ENCODE data around the gene CALHM1. TPM values are rescaled to one million over a fixed set of nuclear protein-coding genes. Genes with fewer than 3 reads are reported as not detected.
A peak's percentile ranks its signal among the peaks of the same experiment; 100 is the strongest.

The CALHM1 gene
- total and polyA plus RNA-seq, 10 donors: 0.04 to 0.52 (median 0.10) TPM; not detected in 7

DNA sequence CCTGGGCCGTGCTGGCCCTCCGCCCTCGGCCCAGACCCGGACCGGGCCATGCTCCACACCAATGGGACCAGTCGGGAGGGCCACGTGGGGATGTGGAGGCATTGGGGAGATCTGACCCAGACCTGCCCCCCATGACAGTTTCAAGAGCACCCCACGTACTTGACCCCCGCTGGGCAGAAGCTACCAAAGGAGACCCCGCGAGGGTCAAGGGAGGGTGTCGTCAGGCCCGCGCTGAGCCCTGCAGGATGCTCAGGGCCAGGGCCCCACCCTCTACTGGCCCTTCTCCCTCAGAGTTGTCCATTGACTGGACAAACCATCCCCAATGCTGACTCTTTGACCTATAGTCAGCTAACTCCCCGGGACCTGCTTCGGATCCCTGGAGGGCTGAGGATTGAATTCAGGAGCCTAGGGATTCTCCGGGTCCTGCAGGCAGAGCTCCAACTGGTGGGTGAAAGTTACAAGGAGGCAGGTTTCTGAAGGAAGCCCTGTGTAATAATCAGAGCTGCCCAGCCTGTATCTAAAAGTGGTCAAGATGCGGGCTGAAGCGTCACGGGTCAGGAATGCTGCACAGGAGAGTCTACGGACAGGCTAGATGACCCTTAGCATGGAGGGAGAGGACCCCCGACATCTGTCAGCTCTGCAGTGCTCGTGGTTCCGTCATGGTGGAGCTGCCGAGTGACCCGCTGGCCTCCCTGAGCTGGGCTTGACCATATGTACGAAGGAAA, 6.0 kb downstream of the CALHM1 start:
- no peak for DNase-seq
- intact Hi-C loops (cut with DNase I; ENCODE audit: low total_unique reads): loop anchor here (5.0 kb wide), 1 partner anchor 35 kb away; no protein-coding TSS in a partner anchor
- H3K4me1 ChIP-seq: peaks cover 31 to 68% (median 55%) of the 10 kb centered on the region in 6 donors
- H3K27ac ChIP-seq: peak overlapping the region; percentile 83 to 92 (median 90)
- H3K9me3 ChIP-seq: no peaks in the 10 kb centered on the region
- peak overlapping the region; percentile 66 to 89 (median 82) for H3K4me3 ChIP-seq
- WGBS, 5 donors: 32 to 53% (median 37%) methylated on average over 19 to 27 of the region's 27 CpGs
- TF ChIP-seq POLR2A (IDR thresholded peaks at IDR 0.05) (no peak), POLR2AphosphoS5 (IDR thresholded peaks at IDR 0.05) (no peak)
- TF ChIP-seq, protein P1, sequence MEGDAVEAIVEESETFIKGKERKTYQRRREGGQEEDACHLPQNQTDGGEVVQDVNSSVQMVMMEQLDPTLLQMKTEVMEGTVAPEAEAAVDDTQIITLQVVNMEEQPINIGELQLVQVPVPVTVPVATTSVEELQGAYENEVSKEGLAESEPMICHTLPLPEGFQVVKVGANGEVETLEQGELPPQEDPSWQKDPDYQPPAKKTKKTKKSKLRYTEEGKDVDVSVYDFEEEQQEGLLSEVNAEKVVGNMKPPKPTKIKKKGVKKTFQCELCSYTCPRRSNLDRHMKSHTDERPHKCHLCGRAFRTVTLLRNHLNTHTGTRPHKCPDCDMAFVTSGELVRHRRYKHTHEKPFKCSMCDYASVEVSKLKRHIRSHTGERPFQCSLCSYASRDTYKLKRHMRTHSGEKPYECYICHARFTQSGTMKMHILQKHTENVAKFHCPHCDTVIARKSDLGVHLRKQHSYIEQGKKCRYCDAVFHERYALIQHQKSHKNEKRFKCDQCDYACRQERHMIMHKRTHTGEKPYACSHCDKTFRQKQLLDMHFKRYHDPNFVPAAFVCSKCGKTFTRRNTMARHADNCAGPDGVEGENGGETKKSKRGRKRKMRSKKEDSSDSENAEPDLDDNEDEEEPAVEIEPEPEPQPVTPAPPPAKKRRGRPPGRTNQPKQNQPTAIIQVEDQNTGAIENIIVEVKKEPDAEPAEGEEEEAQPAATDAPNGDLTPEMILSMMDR (IDR thresholded peaks at IDR 0.05 in 8 of 11, conservative IDR thresholded peaks at IDR 0.05 in 3 of 11): no peak
- H3K27me3 ChIP-seq (replicated peaks in 1 of 7): peaks cover 0 to 7% (median 0%) of the 10 kb centered on the region in 7 donors
- H3K36me3 ChIP-seq: peaks cover 0 to 30% (median 14%) of the 10 kb centered on the region in 6 donors

DNA sequence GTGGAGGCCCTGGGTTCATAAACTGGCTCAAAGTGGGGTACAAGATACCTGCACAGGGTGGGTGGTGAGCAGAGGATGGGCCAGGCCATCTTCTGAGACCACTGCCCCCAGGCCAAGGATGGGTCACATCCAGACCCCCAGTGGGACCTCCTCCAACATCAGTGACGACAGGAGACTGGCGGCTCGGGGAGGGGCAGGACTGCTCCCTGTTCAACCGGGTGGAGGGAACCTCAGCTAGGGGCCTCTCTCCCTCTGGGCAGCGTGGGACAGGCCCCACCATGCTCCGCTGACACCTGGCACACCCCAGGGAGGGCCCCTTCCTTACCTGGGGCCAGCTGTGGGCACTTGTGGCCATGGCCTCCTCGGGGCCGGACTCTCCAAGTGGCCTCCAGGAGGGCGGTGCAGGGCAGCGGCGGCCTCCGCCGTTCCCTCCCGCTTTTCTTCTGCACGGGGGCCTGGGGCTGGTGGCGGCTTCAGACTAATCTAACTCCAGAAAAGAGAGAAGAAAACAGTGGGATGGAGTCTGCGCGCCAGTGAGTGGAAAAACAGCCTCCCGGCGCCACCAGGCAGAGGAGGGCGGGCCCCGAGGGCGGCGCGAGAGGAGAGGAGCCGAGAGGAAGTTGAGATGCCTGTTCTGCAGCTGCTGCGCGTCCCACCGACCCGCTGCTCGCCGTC, 6.7 kb downstream of the CALHM1 start, which contains the start of gene CALHM2:
CALHM2 (minus strand) TSS at position 540 of the 675 bp plus-strand sequence. CDS start 2,429 bp downstream, outside the sequence.
- peak; percentile 92 for DNase-seq
- Histone ChIP-seq H3K27ac (peak within 1 kb of the TSS; percentile 83 to 92 (median 90)), H3K36me3 (peaks cover 0 to 37% (median 21%) of the 10 kb centered on the region in 6 donors), H3K4me1 (peaks cover 38 to 75% (median 62%) of the 10 kb centered on the region in 6 donors), H3K4me3 (peak within 1 kb of the TSS; percentile 66 to 89 (median 82)), H3K9me3 (no peaks in the 10 kb centered on the region), H3K27me3 (replicated peaks in 1 of 7) (peaks cover 0 to 7% (median 0%) of the 10 kb centered on the region in 7 donors)
- WGBS, 5 donors: 0 to 3% (median 1%) methylated on average over 25 to 32 of the region's 32 CpGs
- intact Hi-C loops (cut with DNase I; ENCODE audit: low total_unique reads): loop anchor here (5.0 kb wide), 1 partner anchor 35 kb away; no protein-coding TSS in a partner anchor
- TF ChIP-seq POLR2A (IDR thresholded peaks at IDR 0.05): no peak
- TF ChIP-seq POLR2AphosphoS5 (IDR thresholded peaks at IDR 0.05): peak; percentile 64 to 84 (median 80)
- TF ChIP-seq, protein P1 (IDR thresholded peaks at IDR 0.05 in 8 of 11, conservative IDR thresholded peaks at IDR 0.05 in 3 of 11): no peak

DNA sequence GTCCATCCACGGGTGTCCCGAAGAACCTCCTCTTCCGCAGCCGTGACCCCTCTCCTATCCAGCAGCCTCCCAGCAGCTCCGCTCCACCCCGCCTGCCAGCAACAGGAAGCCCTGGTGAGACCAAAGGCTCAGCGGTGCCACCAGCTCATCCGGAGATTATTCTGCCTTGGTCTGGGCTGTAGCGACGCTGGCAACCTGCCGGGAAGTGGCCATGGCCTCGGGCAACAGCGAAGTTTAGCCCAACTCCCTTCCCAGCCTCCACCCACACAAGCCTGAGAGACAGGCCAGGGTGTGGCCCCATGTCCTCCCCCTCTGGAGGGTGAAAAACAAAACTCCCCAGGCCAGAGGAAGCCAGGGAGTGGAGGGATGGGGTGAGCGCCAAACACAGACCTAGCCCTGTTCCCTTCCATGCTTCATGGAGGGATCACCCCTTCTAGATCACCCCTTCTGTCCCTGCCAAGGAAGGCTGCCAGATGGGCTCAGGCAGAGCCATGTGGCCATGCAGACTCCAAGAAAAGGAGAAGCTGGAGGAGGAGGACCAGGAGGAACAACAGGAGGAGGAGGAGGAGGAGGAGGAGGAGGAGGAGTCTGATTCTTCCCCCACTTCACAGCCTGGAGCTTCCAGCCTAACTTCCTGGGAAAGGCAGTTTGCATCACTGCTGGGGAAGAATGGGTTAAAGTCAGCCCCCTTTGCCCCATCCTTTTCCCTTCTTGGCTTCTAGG, 7.4 kb downstream of the CALHM1 start:
- Histone ChIP-seq H3K9me3 (no peaks in the 10 kb centered on the region), H3K27ac (peak overlapping the region; percentile 83 to 92 (median 90)), H3K27me3 (replicated peaks in 1 of 7) (peaks cover 0 to 7% (median 0%) of the 10 kb centered on the region in 7 donors), H3K36me3 (peaks cover 0 to 44% (median 28%) of the 10 kb centered on the region in 6 donors), H3K4me1 (peaks cover 42 to 78% (median 66%) of the 10 kb centered on the region in 6 donors), H3K4me3 (peak overlapping the region; percentile 66 to 89 (median 82))
- TF ChIP-seq, protein P1 (IDR thresholded peaks at IDR 0.05 in 8 of 11, conservative IDR thresholded peaks at IDR 0.05 in 3 of 11): no peak
- TF ChIP-seq POLR2AphosphoS5 (IDR thresholded peaks at IDR 0.05): peak; percentile 80 to 91 (median 88)
- TF ChIP-seq POLR2A (IDR thresholded peaks at IDR 0.05): no peak
- intact Hi-C loops (cut with DNase I; ENCODE audit: low total_unique reads): loop anchor here (5.0 kb wide), 1 partner anchor 34 kb away; no protein-coding TSS in a partner anchor
- WGBS, 5 donors: 3 to 20% (median 8%) methylated on average over 14 of the region's 14 CpGs
- peak; percentile 93 for DNase-seq

Data from spleen (tissue), 11 donors.